GM12878 (cell line): Measurements from ENCODE around the gene TIMM22.

ENCODE experiments used
- MTA3 ChIP-seq: IDR thresholded peaks from 2 replicates; pipeline ENCODE4 v1.6.1; 2012; ENCODE audit warnings: low read length, inconsistent platforms, borderline replicate concordance
- POLR2A ChIP-seq: IDR thresholded peaks from 2 replicates; pipeline ENCODE4 v1.6.1; 2011; ENCODE audit warnings: low read depth, mild to moderate bottlenecking, low read length
- SMARCA5 ChIP-seq: fragments of 450-650 bp; IDR thresholded peaks from 2 replicates; pipeline ENCODE4 v1.6.1; 2017; ENCODE audit warnings: mild to moderate bottlenecking
- TF ChIP-seq, protein P1 (sequence below): fragments of 150-350 bp; IDR thresholded peaks from 2 replicates; pipeline ENCODE4 v1.6.1; 2016; ENCODE audit warnings: low read depth, low read length
- TF ChIP-seq, protein P2 (sequence below), 3 experiments: IDR thresholded peaks in 2 of 3; conservative IDR thresholded peaks in 1 of 3; 2 replicates each; pipeline ENCODE4 v1.5.1; 2011; ENCODE audit warnings: low read depth in 3 of 3, low read length in 3 of 3, mild to moderate bottlenecking in 3 of 3, control low read depth in 2 of 3, moderate library complexity in 2 of 3, inconsistent platforms in 1 of 3, mixed read lengths in 1 of 3; ENCODE audit not compliant: control insufficient read depth in 2 of 3, insufficient read depth in 1 of 3; ENCODE audit errors: extremely low read depth in 1 of 3
- TF ChIP-seq, protein P3 (sequence below): IDR thresholded peaks from 2 replicates; pipeline ENCODE4 v1.6.1; 2011; ENCODE audit warnings: borderline replicate concordance, low read depth, mild to moderate bottlenecking, moderate library complexity, mixed read lengths, low read length; ENCODE audit not compliant: insufficient read depth; ENCODE audit errors: extremely low read length
- TF ChIP-seq, protein P4 (sequence below): IDR thresholded peaks from 2 replicates; pipeline ENCODE4 v1.6.1; 2012; ENCODE audit warnings: low read depth, low read length, improper control_type of control experiment

DNA sequence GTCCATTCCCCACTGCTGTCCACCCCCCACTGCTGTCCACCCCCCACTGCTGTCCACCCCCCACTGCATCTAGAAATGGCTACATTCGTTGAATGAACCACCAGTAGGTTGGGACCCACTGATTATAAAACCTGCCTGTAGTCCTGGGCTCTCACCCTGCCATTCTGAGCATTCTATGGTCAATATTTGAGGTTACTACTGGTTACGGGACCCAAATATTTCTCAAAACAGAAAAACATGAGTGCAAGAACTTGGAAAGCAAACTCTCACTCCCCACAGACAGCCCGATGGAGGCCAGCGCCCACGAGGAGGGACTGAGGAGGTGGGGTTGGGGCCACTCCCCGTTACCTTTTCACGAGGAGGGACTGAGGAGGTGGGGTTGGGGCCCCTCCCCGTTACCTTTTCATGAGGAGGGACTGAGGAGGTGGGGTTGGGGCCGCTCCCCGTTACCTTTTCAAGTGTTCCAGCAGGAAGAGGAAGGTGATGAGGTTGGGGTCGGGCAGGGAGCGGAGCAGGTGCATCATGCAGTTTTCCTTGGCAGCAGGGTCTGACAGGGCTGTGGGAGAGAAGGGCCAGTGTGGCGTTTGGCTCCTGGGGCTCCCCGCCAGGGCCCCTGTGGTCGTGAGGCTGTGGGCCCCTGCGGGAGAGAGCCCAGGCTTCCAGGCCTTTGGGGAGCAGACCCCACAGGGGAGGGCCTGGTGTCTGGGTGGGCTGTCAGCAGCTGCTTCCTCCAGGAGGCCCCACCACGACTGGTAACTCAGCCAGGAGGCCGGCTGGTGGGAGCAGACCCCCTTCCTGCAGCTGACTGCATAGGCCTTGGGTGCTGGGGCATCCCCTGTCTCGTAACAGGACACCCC, 12.5 kb downstream of the TIMM22 start:
- TF ChIP-seq MTA3 (no peak), SMARCA5 (no peak), POLR2A (no peak)
- TF ChIP-seq, protein P1, sequence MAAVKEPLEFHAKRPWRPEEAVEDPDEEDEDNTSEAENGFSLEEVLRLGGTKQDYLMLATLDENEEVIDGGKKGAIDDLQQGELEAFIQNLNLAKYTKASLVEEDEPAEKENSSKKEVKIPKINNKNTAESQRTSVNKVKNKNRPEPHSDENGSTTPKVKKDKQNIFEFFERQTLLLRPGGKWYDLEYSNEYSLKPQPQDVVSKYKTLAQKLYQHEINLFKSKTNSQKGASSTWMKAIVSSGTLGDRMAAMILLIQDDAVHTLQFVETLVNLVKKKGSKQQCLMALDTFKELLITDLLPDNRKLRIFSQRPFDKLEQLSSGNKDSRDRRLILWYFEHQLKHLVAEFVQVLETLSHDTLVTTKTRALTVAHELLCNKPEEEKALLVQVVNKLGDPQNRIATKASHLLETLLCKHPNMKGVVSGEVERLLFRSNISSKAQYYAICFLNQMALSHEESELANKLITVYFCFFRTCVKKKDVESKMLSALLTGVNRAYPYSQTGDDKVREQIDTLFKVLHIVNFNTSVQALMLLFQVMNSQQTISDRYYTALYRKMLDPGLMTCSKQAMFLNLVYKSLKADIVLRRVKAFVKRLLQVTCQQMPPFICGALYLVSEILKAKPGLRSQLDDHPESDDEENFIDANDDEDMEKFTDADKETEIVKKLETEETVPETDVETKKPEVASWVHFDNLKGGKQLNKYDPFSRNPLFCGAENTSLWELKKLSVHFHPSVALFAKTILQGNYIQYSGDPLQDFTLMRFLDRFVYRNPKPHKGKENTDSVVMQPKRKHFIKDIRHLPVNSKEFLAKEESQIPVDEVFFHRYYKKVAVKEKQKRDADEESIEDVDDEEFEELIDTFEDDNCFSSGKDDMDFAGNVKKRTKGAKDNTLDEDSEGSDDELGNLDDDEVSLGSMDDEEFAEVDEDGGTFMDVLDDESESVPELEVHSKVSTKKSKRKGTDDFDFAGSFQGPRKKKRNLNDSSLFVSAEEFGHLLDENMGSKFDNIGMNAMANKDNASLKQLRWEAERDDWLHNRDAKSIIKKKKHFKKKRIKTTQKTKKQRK = no peak
- TF ChIP-seq, protein P2, sequence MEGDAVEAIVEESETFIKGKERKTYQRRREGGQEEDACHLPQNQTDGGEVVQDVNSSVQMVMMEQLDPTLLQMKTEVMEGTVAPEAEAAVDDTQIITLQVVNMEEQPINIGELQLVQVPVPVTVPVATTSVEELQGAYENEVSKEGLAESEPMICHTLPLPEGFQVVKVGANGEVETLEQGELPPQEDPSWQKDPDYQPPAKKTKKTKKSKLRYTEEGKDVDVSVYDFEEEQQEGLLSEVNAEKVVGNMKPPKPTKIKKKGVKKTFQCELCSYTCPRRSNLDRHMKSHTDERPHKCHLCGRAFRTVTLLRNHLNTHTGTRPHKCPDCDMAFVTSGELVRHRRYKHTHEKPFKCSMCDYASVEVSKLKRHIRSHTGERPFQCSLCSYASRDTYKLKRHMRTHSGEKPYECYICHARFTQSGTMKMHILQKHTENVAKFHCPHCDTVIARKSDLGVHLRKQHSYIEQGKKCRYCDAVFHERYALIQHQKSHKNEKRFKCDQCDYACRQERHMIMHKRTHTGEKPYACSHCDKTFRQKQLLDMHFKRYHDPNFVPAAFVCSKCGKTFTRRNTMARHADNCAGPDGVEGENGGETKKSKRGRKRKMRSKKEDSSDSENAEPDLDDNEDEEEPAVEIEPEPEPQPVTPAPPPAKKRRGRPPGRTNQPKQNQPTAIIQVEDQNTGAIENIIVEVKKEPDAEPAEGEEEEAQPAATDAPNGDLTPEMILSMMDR (IDR thresholded peaks at IDR 0.05 in 2 of 3, conservative IDR thresholded peaks at IDR 0.05 in 1 of 3; ENCODE audit: control insufficient read depth in 2 of 3, extremely low read depth in 1 of 3, insufficient read depth in 1 of 3, low read depth in 3 of 3, low read length in 3 of 3) = no peak
- TF ChIP-seq, protein P3, sequence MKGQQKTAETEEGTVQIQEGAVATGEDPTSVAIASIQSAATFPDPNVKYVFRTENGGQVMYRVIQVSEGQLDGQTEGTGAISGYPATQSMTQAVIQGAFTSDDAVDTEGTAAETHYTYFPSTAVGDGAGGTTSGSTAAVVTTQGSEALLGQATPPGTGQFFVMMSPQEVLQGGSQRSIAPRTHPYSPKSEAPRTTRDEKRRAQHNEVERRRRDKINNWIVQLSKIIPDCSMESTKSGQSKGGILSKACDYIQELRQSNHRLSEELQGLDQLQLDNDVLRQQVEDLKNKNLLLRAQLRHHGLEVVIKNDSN = no peak
- TF ChIP-seq, protein P4, sequence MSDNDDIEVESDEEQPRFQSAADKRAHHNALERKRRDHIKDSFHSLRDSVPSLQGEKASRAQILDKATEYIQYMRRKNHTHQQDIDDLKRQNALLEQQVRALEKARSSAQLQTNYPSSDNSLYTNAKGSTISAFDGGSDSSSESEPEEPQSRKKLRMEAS = no peak
